Effector memory CD4-positive, alpha-beta T cell (primary cell): Measurements from ENCODE around the gene ZNF85.
"Not testable (repeated sequence)": the region's sequence is repeated elsewhere in the genome, so short reads cannot be mapped to it uniquely, and the experiment has no call there.

ENCODE experiments used
- DNase-seq, 3 donors: peaks; one replicate each; pipeline ENCODE4 v3.0.0-alpha.2; 2020
- H3K27ac ChIP-seq: 2 replicates; pipeline ENCODE4 v1.7.0; 2013; ENCODE audit warnings: mild to moderate bottlenecking, low read length, moderate library complexity; ENCODE audit not compliant: insufficient read depth, poor library complexity, severe bottlenecking
- H3K27me3 ChIP-seq: replicated peaks from 2 replicates; pipeline ENCODE4 v1.7.0; 2013; ENCODE audit warnings: mild to moderate bottlenecking, low read length; ENCODE audit not compliant: insufficient read depth, control insufficient read depth, poor library complexity, severe bottlenecking
- H3K36me3 ChIP-seq: 2 replicates; pipeline ENCODE4 v1.7.0; 2013; ENCODE audit warnings: mild to moderate bottlenecking, low read length, moderate library complexity; ENCODE audit not compliant: control insufficient read depth, insufficient read depth
- H3K4me1 ChIP-seq: 2 replicates; pipeline ENCODE4 v1.7.0; 2013; ENCODE audit warnings: low read length, mild to moderate bottlenecking; ENCODE audit not compliant: control insufficient read depth, insufficient read depth, poor library complexity, severe bottlenecking
- H3K4me3 ChIP-seq: 2 replicates; pipeline ENCODE4 v1.7.0; 2013; ENCODE audit warnings: low read length, low read depth, mild to moderate bottlenecking; ENCODE audit not compliant: insufficient read depth, poor library complexity, severe bottlenecking
- H3K9me3 ChIP-seq: 2 replicates; pipeline ENCODE4 v1.7.0; 2013; ENCODE audit warnings: mild to moderate bottlenecking, low read length, moderate library complexity; ENCODE audit not compliant: control insufficient read depth
- total RNA-seq, 3 donors: gene quantifications; one replicate each; lab custom pipeline; 2026; lab: John Stamatoyannopoulos, UW

Gene ZNF85
- total RNA-seq: 5.9 to 7.8 (median 7.7) reads per million in 3 donors

DNA sequence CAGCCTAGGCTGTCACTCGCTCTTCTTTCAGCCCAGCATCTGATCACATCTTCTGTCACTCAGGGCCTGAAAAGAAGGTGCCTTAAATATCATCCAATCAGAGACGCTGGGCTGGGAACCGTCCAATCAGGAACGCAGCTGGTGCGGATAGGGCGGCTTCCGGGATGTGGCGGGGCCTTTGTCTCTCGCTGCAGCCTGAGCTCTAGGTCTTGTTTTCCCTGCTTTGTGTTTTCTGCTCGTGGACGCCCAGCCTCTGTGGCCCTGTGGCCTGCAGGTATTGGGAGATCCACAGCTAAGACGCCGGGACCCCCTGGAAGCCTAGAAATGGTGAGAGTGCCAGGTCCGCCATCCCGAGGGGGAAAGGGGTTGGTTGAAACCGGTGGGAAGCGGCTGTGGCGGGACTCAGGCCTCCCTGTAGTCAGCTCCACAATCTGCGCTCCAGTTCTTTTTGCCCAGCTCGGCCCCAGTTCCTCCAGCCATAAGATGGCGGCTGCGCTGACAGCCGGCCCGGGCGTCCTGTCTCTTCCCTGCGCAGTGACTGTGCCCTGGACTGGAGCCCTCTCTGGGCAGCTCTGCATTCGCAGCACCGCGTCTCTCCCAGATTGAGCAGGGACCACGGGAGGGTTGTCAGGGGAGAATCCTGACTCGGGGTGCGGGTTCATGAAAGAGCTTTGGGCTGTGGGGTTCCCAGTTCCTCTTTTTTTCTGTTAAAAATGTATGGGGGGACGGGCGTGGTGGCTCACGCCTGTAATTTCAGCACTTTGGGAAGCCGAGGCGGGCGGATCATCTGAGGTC is at the start of gene ZNF85:
ZNF85 (plus strand) TSS at position 175 of the 795 bp plus-strand sequence; CDS start at position 325, 150 bp downstream.
- Histone ChIP-seq H3K27me3 (no peaks in the 10 kb centered on the region), H3K4me3 (peak within 1 kb of the TSS; percentile 62), H3K36me3 (no peaks in the 10 kb centered on the region), H3K9me3 (no peaks in the 10 kb centered on the region), H3K27ac (peak within 1 kb of the TSS; percentile 55), H3K4me1 (no peaks in the 10 kb centered on the region)
- DNase-seq: peak; percentile 77 to 86 (median 84)

DNA sequence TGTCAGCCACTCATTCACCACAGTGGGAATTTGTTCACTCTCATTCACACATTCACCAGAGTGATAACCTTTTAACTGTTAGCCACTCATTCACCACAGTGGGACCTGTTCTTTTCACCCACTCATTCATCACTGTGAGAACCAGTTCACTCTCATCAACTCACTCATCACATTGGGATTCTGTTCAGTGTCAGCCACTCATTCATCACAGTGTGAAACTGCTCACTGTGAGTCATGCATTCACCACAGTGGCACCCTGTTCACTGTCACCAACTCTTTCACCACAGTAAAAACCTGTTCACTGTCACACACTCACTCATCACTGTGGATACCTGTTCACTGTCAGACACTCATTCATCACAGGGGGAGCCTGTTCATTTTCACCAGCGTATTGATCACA is 43.5 kb upstream of the ZNF85 start:
- Histone ChIP-seq H3K27me3 (no peaks in the 10 kb centered on the region), H3K36me3 (no peaks in the 10 kb centered on the region), H3K4me3 (no peak overlapping the region), H3K9me3 (no peaks in the 10 kb centered on the region), H3K4me1 (no peaks in the 10 kb centered on the region), H3K27ac (no peak overlapping the region)
- DNase-seq: no peak

DNA sequence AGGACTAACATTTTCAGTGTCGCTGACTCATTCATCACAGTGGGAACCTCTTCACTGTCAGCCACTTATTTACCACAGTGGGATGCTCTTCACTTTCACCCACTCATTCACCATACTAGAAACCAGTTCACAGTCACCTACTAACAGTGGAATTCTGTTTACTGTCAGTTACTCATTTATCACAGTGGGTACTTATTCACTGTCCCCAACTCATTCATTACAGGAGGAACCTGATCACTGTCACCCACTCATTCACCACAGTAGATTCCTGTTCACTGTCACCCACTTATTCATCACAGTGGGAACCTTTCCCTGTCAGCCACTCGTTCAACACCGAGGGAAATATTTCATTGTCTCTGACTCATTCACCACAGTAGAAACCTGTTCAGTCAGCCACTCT is 10.1 kb upstream of the ZNF85 start:
- no peaks in the 10 kb centered on the region for H3K9me3 ChIP-seq
- no peak overlapping the region for H3K27ac ChIP-seq
- no peaks in the 10 kb centered on the region for H3K4me1 ChIP-seq
- DNase-seq: no peak
- H3K36me3 ChIP-seq: no peaks in the 10 kb centered on the region
- H3K4me3 ChIP-seq: no peak overlapping the region
- H3K27me3 ChIP-seq: no peaks in the 10 kb centered on the region

DNA sequence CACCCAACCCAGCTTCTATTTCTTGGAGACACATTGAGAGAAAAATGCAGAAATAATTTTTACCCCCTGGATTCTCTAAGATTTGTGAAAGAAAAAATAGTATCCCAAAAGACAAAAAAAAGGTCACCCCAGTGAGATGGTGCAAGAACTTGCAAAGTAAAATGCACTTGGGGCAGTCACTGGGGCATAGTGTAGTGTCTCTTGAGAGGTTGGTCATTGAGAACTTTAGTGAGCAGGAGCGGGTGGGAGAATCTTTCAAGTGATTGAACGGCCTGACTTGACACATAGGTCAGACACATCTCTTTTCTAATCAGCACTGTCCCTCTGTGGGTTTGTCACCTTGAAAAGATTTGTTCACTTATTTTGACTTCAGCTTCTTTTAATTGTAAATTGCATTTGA is 2.4 kb downstream of the ZNF85 start:
- no peak overlapping the region for H3K27ac ChIP-seq
- no peaks in the 10 kb centered on the region for H3K27me3 ChIP-seq
- no peak overlapping the region for H3K4me3 ChIP-seq
- no peaks in the 10 kb centered on the region for H3K4me1 ChIP-seq
- H3K9me3 ChIP-seq: no peaks in the 10 kb centered on the region
- DNase-seq: no peak
- no peaks in the 10 kb centered on the region for H3K36me3 ChIP-seq

DNA sequence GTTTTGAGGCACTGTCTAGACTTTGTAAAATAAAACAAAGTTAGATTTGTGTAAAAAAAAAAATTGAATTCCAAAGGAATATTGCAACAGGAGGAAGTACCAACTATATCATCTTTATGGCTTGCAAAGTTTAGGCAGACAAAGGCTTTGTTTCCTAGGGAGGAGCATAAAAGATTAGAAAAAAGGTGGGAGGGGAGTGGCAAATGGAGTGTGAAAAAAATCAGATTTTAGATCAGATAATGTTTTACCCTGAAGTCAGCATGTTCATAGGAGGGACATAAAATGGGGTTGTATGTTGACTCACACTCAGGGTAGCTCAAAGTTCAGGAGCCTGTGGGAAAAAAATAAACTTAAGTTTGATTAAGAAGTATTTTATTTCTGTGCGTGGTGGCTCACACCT is 3.7 kb downstream of the ZNF85 start:
- Histone ChIP-seq H3K27ac (no peak overlapping the region), H3K4me3 (no peak overlapping the region), H3K27me3 (no peaks in the 10 kb centered on the region), H3K36me3 (no peaks in the 10 kb centered on the region), H3K4me1 (no peaks in the 10 kb centered on the region), H3K9me3 (no peaks in the 10 kb centered on the region)
- DNase-seq: no peak

DNA sequence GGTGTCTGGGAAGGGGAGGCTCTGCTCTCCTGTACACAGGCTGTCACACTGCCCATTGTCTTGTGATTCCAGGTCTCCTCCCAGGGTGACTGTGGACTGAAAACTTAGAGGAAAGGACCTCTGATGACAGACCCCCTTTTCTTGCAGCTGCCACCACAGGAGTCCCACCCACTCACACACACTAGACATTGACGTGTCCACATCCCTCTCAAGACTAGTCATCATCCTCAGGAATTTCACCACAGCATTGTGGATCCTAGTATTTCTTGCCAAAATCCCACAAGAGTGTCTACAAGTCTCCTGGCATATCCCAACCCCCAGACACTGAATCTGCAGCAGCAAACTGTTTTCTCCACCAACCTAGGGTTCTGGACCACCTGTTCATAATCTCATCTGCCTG is 5.3 kb downstream of the ZNF85 start:
- H3K4me1 ChIP-seq: no peaks in the 10 kb centered on the region
- H3K36me3 ChIP-seq: no peaks in the 10 kb centered on the region
- H3K9me3 ChIP-seq: no peaks in the 10 kb centered on the region
- H3K27ac ChIP-seq: no peak overlapping the region
- no peak overlapping the region for H3K4me3 ChIP-seq
- no peaks in the 10 kb centered on the region for H3K27me3 ChIP-seq
- no peak for DNase-seq

DNA sequence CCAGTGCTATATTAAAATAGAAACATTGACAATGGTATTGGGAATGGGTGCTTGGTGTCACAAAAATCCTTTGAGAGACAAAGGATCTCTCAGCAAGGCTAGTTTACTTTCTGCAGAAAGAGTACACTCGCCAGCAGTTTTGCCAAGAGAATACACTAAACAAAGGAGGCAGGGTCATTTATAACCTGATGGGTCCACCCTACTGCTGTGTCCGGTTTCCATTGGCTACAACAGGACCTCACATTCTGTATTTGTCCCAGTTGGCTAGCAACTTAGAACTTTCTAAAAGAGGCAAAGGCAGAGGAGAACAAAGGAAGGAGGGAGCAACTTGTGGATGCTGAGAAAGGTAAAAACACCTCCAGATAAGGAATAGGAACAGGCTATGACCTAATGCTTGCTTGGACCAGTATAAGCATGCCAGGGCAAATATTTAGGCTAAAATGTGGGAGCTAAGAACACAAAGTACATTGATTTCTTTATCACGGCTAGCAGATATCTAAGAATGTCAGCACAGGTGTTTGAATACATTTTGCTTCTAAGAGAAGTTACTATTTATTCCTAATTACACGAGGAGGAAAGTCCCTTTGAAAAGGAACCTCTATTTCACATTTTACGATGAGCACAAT is 13.4 kb downstream of the ZNF85 start:
- not testable (repeated sequence) for H3K4me1 ChIP-seq, H3K9me3 ChIP-seq, H3K27ac ChIP-seq, H3K4me3 ChIP-seq, H3K36me3 ChIP-seq, H3K27me3 ChIP-seq, DNase-seq

DNA sequence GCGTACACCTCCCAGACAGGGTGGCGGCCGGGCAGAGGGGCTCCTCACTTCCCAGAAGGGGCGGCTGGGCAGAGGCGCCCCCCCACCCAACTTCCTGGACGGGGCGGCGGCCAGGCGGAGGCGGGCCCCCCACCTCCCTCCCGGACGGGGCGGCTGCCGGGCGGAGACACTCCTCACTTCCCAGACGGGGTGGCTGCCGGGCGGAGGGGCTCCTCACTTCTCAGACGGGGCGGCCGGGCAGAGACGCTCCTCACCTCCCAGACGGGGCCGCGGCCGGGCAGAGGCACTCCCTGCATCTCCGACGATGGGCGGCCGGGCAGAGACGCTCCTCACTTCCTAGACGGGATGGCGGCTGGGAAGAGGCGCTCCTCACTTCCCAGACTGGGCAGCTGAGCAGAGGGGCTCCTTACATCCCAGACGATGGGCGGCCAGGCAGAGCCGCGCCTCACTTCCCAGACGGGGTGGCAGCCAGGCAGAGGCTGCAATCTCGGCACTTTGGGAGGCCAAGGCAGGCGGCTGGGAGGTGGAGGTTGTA is 29.6 kb downstream of the ZNF85 start:
- H3K9me3 ChIP-seq, H3K27ac ChIP-seq, H3K4me1 ChIP-seq: not testable (repeated sequence)

DNA sequence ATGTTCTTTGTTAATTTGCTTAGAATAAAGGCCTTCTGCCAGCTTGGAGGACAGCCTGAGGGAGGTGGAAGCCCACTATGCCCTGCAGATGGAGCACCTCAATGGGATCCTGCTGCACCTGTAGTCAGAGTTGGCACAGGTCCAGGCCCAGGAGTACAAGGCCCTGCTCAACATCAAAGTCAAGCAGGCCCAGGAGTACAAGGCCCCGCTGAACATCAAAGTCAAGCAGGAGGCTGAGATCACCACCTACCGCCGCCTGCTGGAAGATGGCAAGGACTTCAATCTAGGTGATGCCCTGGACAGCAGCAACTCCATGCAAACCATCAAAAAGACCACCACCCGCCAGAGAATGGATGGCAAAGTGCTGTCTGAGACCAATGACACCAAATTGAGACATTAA is 41.7 kb downstream of the ZNF85 start:
- H3K9me3 ChIP-seq: no peaks in the 10 kb centered on the region
- no peak overlapping the region for H3K27ac ChIP-seq
- H3K4me1 ChIP-seq: no peaks in the 10 kb centered on the region
- no peak overlapping the region for H3K4me3 ChIP-seq
- H3K36me3 ChIP-seq: no peaks in the 10 kb centered on the region
- no peaks in the 10 kb centered on the region for H3K27me3 ChIP-seq
- no peak for DNase-seq

More for the DNA sequence above, 29.6 kb downstream of the ZNF85 start:
- not testable (repeated sequence) for H3K27me3 ChIP-seq, DNase-seq, H3K36me3 ChIP-seq, H3K4me3 ChIP-seq

DNA sequence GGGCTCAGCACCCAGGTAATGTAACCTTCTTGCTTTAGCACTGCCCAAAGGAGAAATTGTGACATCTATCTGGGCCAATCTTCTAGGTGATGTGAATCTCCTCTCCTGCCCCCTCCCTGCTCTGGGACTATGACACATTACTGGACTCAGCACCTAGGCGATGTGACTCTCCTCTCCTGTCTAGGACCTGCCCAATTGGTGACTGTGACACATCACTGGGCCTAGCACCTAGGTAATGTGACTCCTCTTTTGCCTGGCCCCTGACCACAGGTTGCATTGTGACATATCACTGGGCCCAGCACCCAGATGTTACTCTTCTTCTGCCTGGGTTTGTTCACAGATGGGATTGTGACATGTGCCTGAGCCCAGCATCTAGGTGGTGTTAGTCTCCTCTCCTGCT is 45.0 kb downstream of the ZNF85 start:
- Histone ChIP-seq H3K27me3 (no peaks in the 10 kb centered on the region), H3K36me3 (no peaks in the 10 kb centered on the region), H3K4me3 (no peak overlapping the region), H3K9me3 (no peaks in the 10 kb centered on the region), H3K27ac (no peak overlapping the region), H3K4me1 (no peaks in the 10 kb centered on the region)
- no peak for DNase-seq
